ENCODE results near the gene CRTC2.
A peak's percentile ranks its signal among the peaks of the same experiment; 100 is the strongest.

The CRTC2 gene

GRCh38 chr1:153967107-153967999 lies 8.9 kb upstream of the CRTC2 start, which contains the start of gene CREB3L4:
TSS of gene CREB3L4 (plus strand) at chr1:153967902. CDS start at chr1:153968526, 624 bp downstream.
- peak; percentile 89 for TF ChIP-seq POLR2AphosphoS5 (IDR thresholded peaks at IDR 0.05; ENCODE audit: low read depth, low read length)
- TF ChIP-seq, protein P1, sequence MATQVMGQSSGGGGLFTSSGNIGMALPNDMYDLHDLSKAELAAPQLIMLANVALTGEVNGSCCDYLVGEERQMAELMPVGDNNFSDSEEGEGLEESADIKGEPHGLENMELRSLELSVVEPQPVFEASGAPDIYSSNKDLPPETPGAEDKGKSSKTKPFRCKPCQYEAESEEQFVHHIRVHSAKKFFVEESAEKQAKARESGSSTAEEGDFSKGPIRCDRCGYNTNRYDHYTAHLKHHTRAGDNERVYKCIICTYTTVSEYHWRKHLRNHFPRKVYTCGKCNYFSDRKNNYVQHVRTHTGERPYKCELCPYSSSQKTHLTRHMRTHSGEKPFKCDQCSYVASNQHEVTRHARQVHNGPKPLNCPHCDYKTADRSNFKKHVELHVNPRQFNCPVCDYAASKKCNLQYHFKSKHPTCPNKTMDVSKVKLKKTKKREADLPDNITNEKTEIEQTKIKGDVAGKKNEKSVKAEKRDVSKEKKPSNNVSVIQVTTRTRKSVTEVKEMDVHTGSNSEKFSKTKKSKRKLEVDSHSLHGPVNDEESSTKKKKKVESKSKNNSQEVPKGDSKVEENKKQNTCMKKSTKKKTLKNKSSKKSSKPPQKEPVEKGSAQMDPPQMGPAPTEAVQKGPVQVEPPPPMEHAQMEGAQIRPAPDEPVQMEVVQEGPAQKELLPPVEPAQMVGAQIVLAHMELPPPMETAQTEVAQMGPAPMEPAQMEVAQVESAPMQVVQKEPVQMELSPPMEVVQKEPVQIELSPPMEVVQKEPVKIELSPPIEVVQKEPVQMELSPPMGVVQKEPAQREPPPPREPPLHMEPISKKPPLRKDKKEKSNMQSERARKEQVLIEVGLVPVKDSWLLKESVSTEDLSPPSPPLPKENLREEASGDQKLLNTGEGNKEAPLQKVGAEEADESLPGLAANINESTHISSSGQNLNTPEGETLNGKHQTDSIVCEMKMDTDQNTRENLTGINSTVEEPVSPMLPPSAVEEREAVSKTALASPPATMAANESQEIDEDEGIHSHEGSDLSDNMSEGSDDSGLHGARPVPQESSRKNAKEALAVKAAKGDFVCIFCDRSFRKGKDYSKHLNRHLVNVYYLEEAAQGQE (IDR thresholded peaks at IDR 0.05; ENCODE audit: insufficient read depth in 1 of 2, low read depth in 2 of 2, low read length in 2 of 2) = no peak; a peak in 1 of 4 replicates
- TF ChIP-seq SIN3A (IDR thresholded peaks at IDR 0.05; ENCODE audit: borderline replicate concordance, insufficient read depth, low read length) = peak; percentile 61; the same call in 1 of the 2 replicates
- TF ChIP-seq FOXP2 (optimal IDR thresholded peaks at IDR 0.05; ENCODE audit: borderline replicate concordance, extremely low read depth, extremely low read length, insufficient read depth) = no peak
- peak; percentile 62; the same call in 1 of the 2 replicates for TF ChIP-seq TAF1 (IDR thresholded peaks at IDR 0.05; ENCODE audit: borderline replicate concordance, insufficient read depth, low read length)

- peak; percentile 48; the same call in 1 of the 2 replicates for TF ChIP-seq POLR2AphosphoS5 (IDR thresholded peaks at IDR 0.05; ENCODE audit: low read depth, low read length)
- TF ChIP-seq SIN3A (IDR thresholded peaks at IDR 0.05; ENCODE audit: borderline replicate concordance, insufficient read depth, low read length) = no peak
- TF ChIP-seq, protein P1 (IDR thresholded peaks at IDR 0.05; ENCODE audit: insufficient read depth in 1 of 2, low read depth in 2 of 2, low read length in 2 of 2) = no peak
- no peak for TF ChIP-seq TAF1 (IDR thresholded peaks at IDR 0.05; ENCODE audit: borderline replicate concordance, insufficient read depth, low read length)
These were observed 5.5 kb upstream of the CRTC2 start for GRCh38 chr1:153963850-153964331.

- TF ChIP-seq SIN3A (IDR thresholded peaks at IDR 0.05; ENCODE audit: borderline replicate concordance, insufficient read depth, low read length) = 0 out of 2 replicates have a peak, but pooled peaks have one; percentile 10
- TF ChIP-seq TAF1 (IDR thresholded peaks at IDR 0.05; ENCODE audit: borderline replicate concordance, insufficient read depth, low read length) = peak; percentile 75; the same call in 1 of the 2 replicates
- TF ChIP-seq, protein P1 (IDR thresholded peaks at IDR 0.05; ENCODE audit: insufficient read depth in 1 of 2, low read depth in 2 of 2, low read length in 2 of 2) = 0 out of 4 replicates have a peak, but pooled peaks of 1 of the 2 experiments have one; percentile 18
- TF ChIP-seq POLR2AphosphoS5 (IDR thresholded peaks at IDR 0.05; ENCODE audit: low read depth, low read length) = peak; percentile 82
- no peak for TF ChIP-seq FOXP2 (optimal IDR thresholded peaks at IDR 0.05; ENCODE audit: borderline replicate concordance, extremely low read depth, extremely low read length, insufficient read depth)
These were observed 4.8 kb upstream of the CRTC2 start, which contains the start of gene SLC39A1 for GRCh38 chr1:153963030-153963849. TSS of gene SLC39A1 (minus strand) at chr1:153963537. CDS start at chr1:153962715, 822 bp downstream.

- no peak for TF ChIP-seq POLR2AphosphoS5 (IDR thresholded peaks at IDR 0.05; ENCODE audit: low read depth, low read length)
- TF ChIP-seq, protein P1 (IDR thresholded peaks at IDR 0.05; ENCODE audit: insufficient read depth in 1 of 2, low read depth in 2 of 2, low read length in 2 of 2) = no peak
- no peak for TF ChIP-seq SIN3A (IDR thresholded peaks at IDR 0.05; ENCODE audit: borderline replicate concordance, insufficient read depth, low read length)
- no peak for TF ChIP-seq FOXP2 (optimal IDR thresholded peaks at IDR 0.05; ENCODE audit: borderline replicate concordance, extremely low read depth, extremely low read length, insufficient read depth)
- no peak for TF ChIP-seq TAF1 (IDR thresholded peaks at IDR 0.05; ENCODE audit: borderline replicate concordance, insufficient read depth, low read length)
These were observed 3.9 kb upstream of the CRTC2 start for GRCh38 chr1:153962088-153963029.
